WTC11 (cell line): ENCODE data around the gene SLC30A3. TPM values are rescaled to one million over a fixed set of nuclear protein-coding genes. Genes with fewer than 3 reads are reported as not detected.

ENCODE experiments used
- ATAC-seq: fragments of 200-7000 bp; cut with Tn5 transposase; 2 replicates; pipeline ENCODE4 v1.10.0; 2021; ENCODE audit warnings: mild to moderate bottlenecking, moderate library complexity
- CTCF ChIA-PET: fragments of 300-600 bp; sonication (Branson Sonifier 250); formaldehyde crosslinking; loops from one replicate; lab custom pipeline; 2021; ENCODE audit warnings: antibody characterized with exemption; lab: Charles Lee
- POLR2A ChIA-PET: fragments of 350-600 bp; sonication (Branson Sonifier 250); formaldehyde crosslinking; loops from one replicate; lab custom pipeline; 2021; ENCODE audit warnings: antibody characterized with exemption; lab: Charles Lee
- DNase-seq: peaks from one replicate; pipeline ENCODE4 v3.0.0; 2021; ENCODE audit warnings: low spot score
- H3K27ac Mint-ChIP-seq: 2 replicates; pipeline ENCODE4 v1.8.0; 2021; ENCODE audit warnings: mixed read lengths
- H3K27me3 Mint-ChIP-seq: 2 replicates; pipeline ENCODE4 v1.8.0; 2021; ENCODE audit warnings: low read depth, mild to moderate bottlenecking, moderate library complexity, mixed read lengths
- H3K36me3 Mint-ChIP-seq: 2 replicates; pipeline ENCODE4 v1.8.0; 2021; ENCODE audit warnings: mixed read lengths
- H3K4me1 Mint-ChIP-seq: 2 replicates; pipeline ENCODE4 v1.8.0; 2022; ENCODE audit warnings: mixed read lengths
- H3K4me3 Mint-ChIP-seq: 2 replicates; pipeline ENCODE4 v1.8.0; 2021; ENCODE audit warnings: mild to moderate bottlenecking, moderate library complexity, mixed read lengths
- H3K9me3 Mint-ChIP-seq: 2 replicates; pipeline ENCODE4 v1.8.0; 2021; ENCODE audit warnings: mixed read lengths
- CREM ChIP-seq: sonication (generic); formaldehyde crosslinking; IDR thresholded peaks from 2 replicates; pipeline ENCODE4 v1.8.1; 2022; ENCODE audit warnings: mild to moderate bottlenecking, missing genetic modification reagents, moderate library complexity
- EMX1 ChIP-seq: fragments of 250-450 bp; sonication (Bioruptor Pico); IDR thresholded peaks from 2 replicates; pipeline ENCODE4 v1.8.0; 2021; ENCODE audit warnings: mild to moderate bottlenecking
- ETV6 ChIP-seq: sonication (generic); formaldehyde crosslinking; IDR thresholded peaks from 2 replicates; pipeline ENCODE4 v1.8.1; 2022; ENCODE audit warnings: mild to moderate bottlenecking, missing genetic modification reagents
- FOXP1 ChIP-seq: sonication (generic); formaldehyde crosslinking; IDR thresholded peaks from 2 replicates; pipeline ENCODE4 v1.8.0; 2022; ENCODE audit warnings: missing genetic modification reagents, mild to moderate bottlenecking, moderate library complexity, borderline replicate concordance
- GRHL2 ChIP-seq: fragments of 250-450 bp; sonication (Bioruptor Pico); IDR thresholded peaks from 2 replicates; pipeline ENCODE4 v1.8.0; 2022; ENCODE audit warnings: mild to moderate bottlenecking, moderate library complexity; ENCODE audit not compliant: insufficient replicate concordance, severe bottlenecking
- HMGA2 ChIP-seq: fragments of 250-450 bp; sonication (Bioruptor Pico); IDR thresholded peaks from 2 replicates; pipeline ENCODE4 v1.4.0; 2021; ENCODE audit warnings: mild to moderate bottlenecking, moderate library complexity
- JUN ChIP-seq: sonication (generic); formaldehyde crosslinking; IDR thresholded peaks from 2 replicates; pipeline ENCODE4 v1.8.0; 2023; ENCODE audit warnings: mild to moderate bottlenecking, missing genetic modification reagents
- NFE2L1 ChIP-seq: sonication (generic); formaldehyde crosslinking; IDR thresholded peaks from 2 replicates; pipeline ENCODE4 v1.8.1; 2023; ENCODE audit warnings: missing genetic modification reagents
- OVOL2 ChIP-seq: fragments of 250-450 bp; sonication (Bioruptor Pico); IDR thresholded peaks from 2 replicates; pipeline ENCODE4 v1.9.0; 2021; ENCODE audit warnings: mild to moderate bottlenecking, borderline replicate concordance
- SP1 ChIP-seq: sonication (generic); formaldehyde crosslinking; conservative IDR thresholded peaks from 2 replicates; pipeline ENCODE4 v1.8.1; 2022; ENCODE audit warnings: missing genetic modification reagents
- TP53 ChIP-seq: sonication (generic); formaldehyde crosslinking; IDR thresholded peaks from 2 replicates; pipeline ENCODE4 v1.8.1; 2023; ENCODE audit warnings: mild to moderate bottlenecking, missing genetic modification reagents
- ZBTB21 ChIP-seq: sonication (generic); formaldehyde crosslinking; IDR thresholded peaks from 2 replicates; pipeline ENCODE4 v1.8.1; 2023; ENCODE audit warnings: mild to moderate bottlenecking, missing genetic modification reagents, borderline replicate concordance
- ZNF121 ChIP-seq: sonication (generic); formaldehyde crosslinking; IDR thresholded peaks from 2 replicates; pipeline ENCODE4 v1.8.0; 2023; ENCODE audit warnings: missing genetic modification reagents
- ZNF219 ChIP-seq: sonication (generic); formaldehyde crosslinking; IDR thresholded peaks from 2 replicates; pipeline ENCODE4 v1.8.0; 2023; ENCODE audit warnings: missing genetic modification reagents, mild to moderate bottlenecking, borderline replicate concordance
- ZNF396 ChIP-seq: fragments of 250-450 bp; sonication (Bioruptor Pico); IDR thresholded peaks from 2 replicates; pipeline ENCODE4 v1.8.0; 2021; ENCODE audit warnings: mild to moderate bottlenecking, moderate library complexity, borderline replicate concordance
- ZNF423 ChIP-seq: fragments of 250-450 bp; sonication (Bioruptor Pico); IDR thresholded peaks from 2 replicates; pipeline ENCODE4 v2.1.2; 2022; ENCODE audit warnings: mild to moderate bottlenecking, moderate library complexity
- total RNA-seq: library from RNA; stranded (reverse); gene quantifications from 3 replicates; pipeline ENCODE4 v1.2.3, GENCODE V29; 2021
- TF ChIP-seq, protein P1 (sequence below): fragments of 200-600 bp; IDR thresholded peaks from 2 replicates; pipeline ENCODE4 v1.8.0; 2022; ENCODE audit warnings: antibody characterized with exemption
- TF ChIP-seq, protein P2 (sequence below): sonication (generic); formaldehyde crosslinking; IDR thresholded peaks from 2 replicates; pipeline ENCODE4 v1.8.0; 2022; ENCODE audit warnings: missing genetic modification reagents
- TF ChIP-seq, protein P3 (sequence below): sonication (generic); formaldehyde crosslinking; IDR thresholded peaks from 2 replicates; pipeline ENCODE4 v1.8.0; 2022; ENCODE audit warnings: mild to moderate bottlenecking, missing genetic modification reagents
- TF ChIP-seq, protein P4 (sequence below): sonication (generic); formaldehyde crosslinking; IDR thresholded peaks from 2 replicates; pipeline ENCODE4 v1.8.1; 2023; ENCODE audit warnings: mild to moderate bottlenecking, moderate library complexity, missing genetic modification reagents
- TF ChIP-seq, protein P5 (sequence below): sonication (generic); formaldehyde crosslinking; IDR thresholded peaks from 2 replicates; pipeline ENCODE4 v1.8.1; 2022; ENCODE audit warnings: missing genetic modification reagents, borderline replicate concordance

Gene SLC30A3
- total RNA-seq, 1 experiment from 2014 or later, result 8.9 TPM

DNA sequence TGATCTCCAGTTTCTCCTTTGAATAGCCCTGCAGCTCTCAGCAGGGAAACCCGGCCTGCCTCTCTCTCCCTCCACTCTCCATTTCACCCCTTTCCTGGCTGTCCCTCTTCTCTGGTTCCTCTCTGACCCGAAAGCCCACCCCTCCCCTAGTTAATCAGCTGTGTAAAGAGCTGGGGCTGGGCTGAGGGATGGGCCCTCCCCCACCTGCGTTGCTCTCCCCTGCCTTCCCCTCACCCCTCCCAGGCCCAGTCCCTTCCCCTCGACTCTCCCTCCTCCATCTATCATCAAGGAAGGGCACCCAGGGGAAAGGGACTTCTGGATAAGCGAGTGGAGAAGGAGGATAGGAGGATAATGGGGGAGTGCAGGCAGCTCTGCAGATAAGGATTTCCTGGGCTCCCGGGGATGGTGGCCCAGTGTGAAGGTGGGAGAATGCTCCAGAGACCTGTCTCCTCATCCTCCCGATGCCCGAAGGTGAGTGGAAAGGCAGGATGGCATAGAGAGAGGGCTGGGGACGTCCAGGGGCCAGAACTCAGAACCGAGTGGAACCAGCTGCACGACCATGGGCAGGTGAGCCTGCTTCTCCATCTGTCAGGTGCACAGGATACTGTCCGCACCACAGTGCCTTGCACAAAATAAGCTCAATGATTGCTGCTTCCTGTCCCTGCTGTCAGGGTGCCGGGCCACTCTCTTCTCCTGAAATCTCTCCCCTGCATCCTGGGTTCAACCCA, 12.0 kb downstream of the SLC30A3 start:
- POLR2A ChIA-PET, result interaction anchor here (0.5 to 1.2 kb wide), 3 partner anchors 25 to 502 kb away, joined by 3 to 6 read pairs (median 3); no protein-coding TSS in a partner anchor
- DNase-seq (no peak), ATAC-seq (peak; percentile 27)
- Mint-ChIP-seq H3K27ac (no peak overlapping the region), H3K4me1 (peaks cover 18% of the 10 kb centered on the region), H3K4me3 (peak overlapping the region; percentile 63), H3K9me3 (no peaks in the 10 kb centered on the region), H3K36me3 (no peaks in the 10 kb centered on the region), H3K27me3 (peaks cover 7% of the 10 kb centered on the region)
- CTCF ChIA-PET, result interaction anchor here (0.7 to 5.5 kb wide), 18 partner anchors 8 to 226 kb away, joined by 3 to 106 read pairs (median 6); partner anchors contain the start of genes EIF2B4, SLC30A3, TRIM54 and UCN
- TF ChIP-seq ZNF219 (CRISPR knock-in tag) (no peak), GRHL2 (no peak), ZNF396 (CRISPR knock-in tag) (no peak), ZBTB21 (CRISPR knock-in tag) (no peak), JUN (CRISPR knock-in tag) (no peak)
- TF ChIP-seq, protein P1, sequence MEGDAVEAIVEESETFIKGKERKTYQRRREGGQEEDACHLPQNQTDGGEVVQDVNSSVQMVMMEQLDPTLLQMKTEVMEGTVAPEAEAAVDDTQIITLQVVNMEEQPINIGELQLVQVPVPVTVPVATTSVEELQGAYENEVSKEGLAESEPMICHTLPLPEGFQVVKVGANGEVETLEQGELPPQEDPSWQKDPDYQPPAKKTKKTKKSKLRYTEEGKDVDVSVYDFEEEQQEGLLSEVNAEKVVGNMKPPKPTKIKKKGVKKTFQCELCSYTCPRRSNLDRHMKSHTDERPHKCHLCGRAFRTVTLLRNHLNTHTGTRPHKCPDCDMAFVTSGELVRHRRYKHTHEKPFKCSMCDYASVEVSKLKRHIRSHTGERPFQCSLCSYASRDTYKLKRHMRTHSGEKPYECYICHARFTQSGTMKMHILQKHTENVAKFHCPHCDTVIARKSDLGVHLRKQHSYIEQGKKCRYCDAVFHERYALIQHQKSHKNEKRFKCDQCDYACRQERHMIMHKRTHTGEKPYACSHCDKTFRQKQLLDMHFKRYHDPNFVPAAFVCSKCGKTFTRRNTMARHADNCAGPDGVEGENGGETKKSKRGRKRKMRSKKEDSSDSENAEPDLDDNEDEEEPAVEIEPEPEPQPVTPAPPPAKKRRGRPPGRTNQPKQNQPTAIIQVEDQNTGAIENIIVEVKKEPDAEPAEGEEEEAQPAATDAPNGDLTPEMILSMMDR, result 0 out of 2 replicates have a peak, but pooled peaks have one; percentile 13
- TF ChIP-seq, protein P2, sequence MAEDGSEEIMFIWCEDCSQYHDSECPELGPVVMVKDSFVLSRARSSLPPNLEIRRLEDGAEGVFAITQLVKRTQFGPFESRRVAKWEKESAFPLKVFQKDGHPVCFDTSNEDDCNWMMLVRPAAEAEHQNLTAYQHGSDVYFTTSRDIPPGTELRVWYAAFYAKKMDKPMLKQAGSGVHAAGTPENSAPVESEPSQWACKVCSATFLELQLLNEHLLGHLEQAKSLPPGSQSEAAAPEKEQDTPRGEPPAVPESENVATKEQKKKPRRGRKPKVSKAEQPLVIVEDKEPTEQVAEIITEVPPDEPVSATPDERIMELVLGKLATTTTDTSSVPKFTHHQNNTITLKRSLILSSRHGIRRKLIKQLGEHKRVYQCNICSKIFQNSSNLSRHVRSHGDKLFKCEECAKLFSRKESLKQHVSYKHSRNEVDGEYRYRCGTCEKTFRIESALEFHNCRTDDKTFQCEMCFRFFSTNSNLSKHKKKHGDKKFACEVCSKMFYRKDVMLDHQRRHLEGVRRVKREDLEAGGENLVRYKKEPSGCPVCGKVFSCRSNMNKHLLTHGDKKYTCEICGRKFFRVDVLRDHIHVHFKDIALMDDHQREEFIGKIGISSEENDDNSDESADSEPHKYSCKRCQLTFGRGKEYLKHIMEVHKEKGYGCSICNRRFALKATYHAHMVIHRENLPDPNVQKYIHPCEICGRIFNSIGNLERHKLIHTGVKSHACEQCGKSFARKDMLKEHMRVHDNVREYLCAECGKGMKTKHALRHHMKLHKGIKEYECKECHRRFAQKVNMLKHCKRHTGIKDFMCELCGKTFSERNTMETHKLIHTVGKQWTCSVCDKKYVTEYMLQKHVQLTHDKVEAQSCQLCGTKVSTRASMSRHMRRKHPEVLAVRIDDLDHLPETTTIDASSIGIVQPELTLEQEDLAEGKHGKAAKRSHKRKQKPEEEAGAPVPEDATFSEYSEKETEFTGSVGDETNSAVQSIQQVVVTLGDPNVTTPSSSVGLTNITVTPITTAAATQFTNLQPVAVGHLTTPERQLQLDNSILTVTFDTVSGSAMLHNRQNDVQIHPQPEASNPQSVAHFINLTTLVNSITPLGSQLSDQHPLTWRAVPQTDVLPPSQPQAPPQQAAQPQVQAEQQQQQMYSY (CRISPR knock-in tag), result no peak

DNA sequence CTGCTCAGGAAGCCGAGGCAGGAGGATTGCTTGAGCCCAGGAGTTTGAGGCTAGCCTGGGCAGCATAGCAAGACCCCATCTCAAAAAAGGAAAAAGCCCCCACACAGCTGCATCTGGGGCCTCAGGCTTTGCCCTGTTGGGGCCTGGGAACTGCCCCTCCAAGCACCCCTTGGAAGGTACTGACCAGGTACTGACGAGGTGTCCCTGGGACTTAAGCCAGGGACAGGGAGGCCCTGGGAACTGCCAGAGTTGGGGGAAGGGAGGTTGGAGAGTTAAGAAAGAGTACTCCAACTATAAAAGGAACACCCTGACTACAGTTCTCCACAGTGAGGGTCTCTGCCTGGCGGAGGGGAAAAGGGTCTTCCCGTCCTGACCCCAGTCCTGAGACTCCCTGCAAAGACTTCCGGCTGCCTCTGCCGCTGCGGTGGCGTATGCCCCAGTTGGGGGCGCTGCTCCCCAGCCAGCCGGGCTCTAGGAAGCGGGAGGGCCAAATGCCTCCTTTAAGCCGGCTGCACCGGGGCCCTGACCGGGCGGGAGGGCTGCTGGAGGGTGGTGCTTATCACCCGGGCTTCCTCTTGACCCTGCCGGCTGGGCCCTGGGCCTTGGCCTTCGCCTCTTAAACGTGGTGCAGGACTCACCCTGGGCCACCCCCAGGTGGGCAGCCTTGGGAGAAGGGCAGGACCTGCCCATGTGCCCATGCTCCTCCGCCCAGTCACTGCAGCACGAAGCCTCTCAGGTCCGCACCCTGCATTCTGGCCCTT, 12.8 kb downstream of the SLC30A3 start:
- Mint-ChIP-seq H3K27ac (no peak overlapping the region), H3K27me3 (peaks cover 7% of the 10 kb centered on the region), H3K4me3 (peak overlapping the region; percentile 63), H3K4me1 (peaks cover 18% of the 10 kb centered on the region), H3K9me3 (no peaks in the 10 kb centered on the region), H3K36me3 (no peaks in the 10 kb centered on the region)
- DNase-seq, result peak; percentile 89
- CTCF ChIA-PET, result interaction anchor here (0.7 to 5.5 kb wide), 17 partner anchors 9 to 226 kb away, joined by 3 to 106 read pairs (median 6); partner anchors contain the start of genes EIF2B4, SLC30A3, TRIM54 and UCN
- peak; percentile 86 for ATAC-seq
- POLR2A ChIA-PET, result interaction anchor here (0.5 to 1.7 kb wide), 3 partner anchors 42 to 503 kb away, joined by 3 to 6 read pairs (median 6); no protein-coding TSS in a partner anchor
- peak; percentile 94; the same call in 1 of the 2 replicates for TF ChIP-seq ZNF121 (CRISPR knock-in tag)
- TF ChIP-seq, protein P3, sequence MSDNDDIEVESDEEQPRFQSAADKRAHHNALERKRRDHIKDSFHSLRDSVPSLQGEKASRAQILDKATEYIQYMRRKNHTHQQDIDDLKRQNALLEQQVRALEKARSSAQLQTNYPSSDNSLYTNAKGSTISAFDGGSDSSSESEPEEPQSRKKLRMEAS (CRISPR knock-in tag), result peak; percentile 74; the same call in 1 of the 2 replicates
- TF ChIP-seq, protein P4, sequence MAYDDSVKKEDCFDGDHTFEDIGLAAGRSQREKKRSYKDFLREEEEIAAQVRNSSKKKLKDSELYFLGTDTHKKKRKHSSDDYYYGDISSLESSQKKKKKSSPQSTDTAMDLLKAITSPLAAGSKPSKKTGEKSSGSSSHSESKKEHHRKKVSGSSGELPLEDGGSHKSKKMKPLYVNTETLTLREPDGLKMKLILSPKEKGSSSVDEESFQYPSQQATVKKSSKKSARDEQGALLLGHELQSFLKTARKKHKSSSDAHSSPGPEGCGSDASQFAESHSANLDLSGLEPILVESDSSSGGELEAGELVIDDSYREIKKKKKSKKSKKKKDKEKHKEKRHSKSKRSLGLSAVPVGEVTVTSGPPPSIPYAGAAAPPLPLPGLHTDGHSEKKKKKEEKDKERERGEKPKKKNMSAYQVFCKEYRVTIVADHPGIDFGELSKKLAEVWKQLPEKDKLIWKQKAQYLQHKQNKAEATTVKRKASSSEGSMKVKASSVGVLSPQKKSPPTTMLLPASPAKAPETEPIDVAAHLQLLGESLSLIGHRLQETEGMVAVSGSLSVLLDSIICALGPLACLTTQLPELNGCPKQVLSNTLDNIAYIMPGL (CRISPR knock-in tag), result peak; percentile 59; the same call in 1 of the 2 replicates
- no peak for TF ChIP-seq HMGA2
- TF ChIP-seq EMX1 (CRISPR knock-in tag), result 0 out of 2 replicates have a peak, but pooled peaks have one; percentile 62
- TF ChIP-seq, protein P5, sequence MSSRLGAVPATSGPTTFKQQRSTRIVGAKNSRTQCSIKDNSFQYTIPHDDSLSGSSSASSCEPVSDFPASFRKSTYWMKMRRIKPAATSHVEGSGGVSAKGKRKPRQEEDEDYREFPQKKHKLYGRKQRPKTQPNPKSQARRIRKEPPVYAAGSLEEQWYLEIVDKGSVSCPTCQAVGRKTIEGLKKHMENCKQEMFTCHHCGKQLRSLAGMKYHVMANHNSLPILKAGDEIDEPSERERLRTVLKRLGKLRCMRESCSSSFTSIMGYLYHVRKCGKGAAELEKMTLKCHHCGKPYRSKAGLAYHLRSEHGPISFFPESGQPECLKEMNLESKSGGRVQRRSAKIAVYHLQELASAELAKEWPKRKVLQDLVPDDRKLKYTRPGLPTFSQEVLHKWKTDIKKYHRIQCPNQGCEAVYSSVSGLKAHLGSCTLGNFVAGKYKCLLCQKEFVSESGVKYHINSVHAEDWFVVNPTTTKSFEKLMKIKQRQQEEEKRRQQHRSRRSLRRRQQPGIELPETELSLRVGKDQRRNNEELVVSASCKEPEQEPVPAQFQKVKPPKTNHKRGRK (CRISPR knock-in tag), result no peak
- TF ChIP-seq OVOL2 (CRISPR knock-in tag), result no peak
- TF ChIP-seq NFE2L1 (CRISPR knock-in tag), result 0 out of 2 replicates have a peak, but pooled peaks have one; percentile 46
- TF ChIP-seq TP53, result 0 out of 2 replicates have a peak, but pooled peaks have one; percentile 61
- TF ChIP-seq CREM (CRISPR knock-in tag), result no peak
- peak; percentile 34; the same call in 1 of the 2 replicates for TF ChIP-seq ZNF423
- peak; percentile 60 for TF ChIP-seq SP1 (CRISPR knock-in tag)
- no peak for TF ChIP-seq ETV6 (CRISPR knock-in tag)
- peak; percentile 64; the same call in 1 of the 2 replicates for TF ChIP-seq FOXP1 (CRISPR knock-in tag)
- TF ChIP-seq, protein P1, result peak; percentile 56; the same call in 1 of the 2 replicates
